Natural killer cell (primary cell): ENCODE measurements around the gene INTS7. TPM values are rescaled to one million over a fixed set of nuclear protein-coding genes. Genes with fewer than 3 reads are reported as not detected.

Source experiments
- ATAC-seq, 3 donors: fragments of 150-1000 bp in 2 of 3; fragments of 200-7000 bp in 1 of 3; cut with Tn5 transposase; 1 replicate in 1 of 3; 2 replicates in 2 of 3; pipeline ENCODE4 v1.10.0; 2021; ENCODE audit warnings: mild to moderate bottlenecking in 2 of 3, moderate library complexity in 2 of 3
- DNase-seq, 2 donors: peaks; one replicate each; pipeline versions ENCODE4 v3.0.0 to v3.0.0-alpha.2; 2013 to 2021; ENCODE audit warnings: mixed read lengths in 1 of 2
- H3K27ac ChIP-seq: one replicate; pipeline ENCODE4 v1.5.1; 2013; ENCODE audit warnings: mild to moderate bottlenecking, low read length
- H3K27me3 ChIP-seq: one replicate; pipeline ENCODE4 v1.6.1; 2013; ENCODE audit warnings: low read length; ENCODE audit not compliant: control insufficient read depth, insufficient read depth
- H3K36me3 ChIP-seq: one replicate; pipeline ENCODE4 v1.6.1; 2013; ENCODE audit warnings: low read length; ENCODE audit not compliant: control insufficient read depth, insufficient read depth
- H3K4me1 ChIP-seq: one replicate; pipeline ENCODE4 v1.6.1; 2013; ENCODE audit warnings: low read length; ENCODE audit not compliant: control insufficient read depth, insufficient read depth
- H3K4me3 ChIP-seq: one replicate; pipeline ENCODE4 v1.5.1; 2013; ENCODE audit warnings: low read length
- H3K9me3 ChIP-seq: one replicate; pipeline ENCODE4 v1.6.1; 2013; ENCODE audit warnings: low read length; ENCODE audit not compliant: control insufficient read depth, insufficient read depth
- H3K27ac Mint-ChIP-seq, 2 donors: one replicate each; pipeline ENCODE4 v1.8.0; 2022; ENCODE audit warnings: mild to moderate bottlenecking in 2 of 2, mixed read lengths in 2 of 2, moderate library complexity in 1 of 2
- H3K27me3 Mint-ChIP-seq, 2 donors: one replicate each; pipeline ENCODE4 v1.8.0; 2022; ENCODE audit warnings: low read depth in 2 of 2, mixed read lengths in 2 of 2
- H3K36me3 Mint-ChIP-seq: one replicate; pipeline ENCODE4 v1.8.0; 2022; ENCODE audit warnings: mixed read lengths
- H3K4me1 Mint-ChIP-seq, 2 donors: one replicate each; pipeline ENCODE4 v1.8.0; 2022; ENCODE audit warnings: mixed read lengths in 2 of 2
- H3K4me3 Mint-ChIP-seq: one replicate; pipeline ENCODE4 v1.8.0; 2022; ENCODE audit warnings: mild to moderate bottlenecking, moderate library complexity, mixed read lengths
- H3K9me3 Mint-ChIP-seq, 2 donors: one replicate each; pipeline ENCODE4 v1.8.0; 2022; ENCODE audit warnings: mixed read lengths in 2 of 2
- WGBS: methylation state at CpG from one replicate; pipeline ENCODE4 v1.1.7; 2013; ENCODE audit warnings: missing lambda C conversion rate; ENCODE audit not compliant: insufficient coverage; 5-methylcytosine and 5-hydroxymethylcytosine counted together
- intact Hi-C: fragments of 100-400 bp; cut with micrococcal nuclease; formaldehyde crosslinking; loops from one replicate; pipeline ENCODE4 v1.14.2; 2022
- total RNA-seq, 4 donors: library from RNA; stranded (reverse); fragments of 120-200 nt in 1 of 4; gene quantifications; one replicate each; pipeline versions ENCODE4 v1.2.3 to v1.2.4, GENCODE V29; 2013 to 2022
- TF ChIP-seq, protein P1 (sequence below): fragments of 200-600 bp; IDR thresholded peaks from one replicate; pipeline ENCODE4 v1.8.0; 2022; ENCODE audit warnings: antibody characterized with exemption

INTS7 gene
- total RNA-seq, 3 donors from 2014 or later (not counting 1 experiment from before 2014, with no cell fraction given) = 10.0 to 20.3 (median 11.0) TPM

DNA sequence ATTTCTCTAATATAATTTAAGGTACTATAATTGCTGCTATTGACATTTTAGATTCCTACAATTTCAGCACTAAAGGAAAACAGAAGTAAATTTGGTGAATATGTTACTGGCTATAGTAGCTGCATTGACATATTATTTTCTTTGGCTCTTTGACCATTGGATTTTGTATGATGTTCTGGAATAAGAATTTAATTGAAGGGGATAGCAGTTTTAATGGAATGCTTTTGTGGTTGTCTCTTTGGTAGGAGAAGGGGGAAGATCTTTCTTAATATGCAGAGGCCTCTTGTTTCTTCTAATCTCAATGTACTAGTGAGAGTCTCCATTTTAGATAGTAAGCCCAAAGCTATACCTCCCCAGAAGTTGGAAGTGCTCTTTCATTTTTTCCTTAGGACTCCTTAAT, 7.1 kb upstream of the INTS7 start:
- H3K36me3 Mint-ChIP-seq = no peaks in the 10 kb centered on the region
- no peak overlapping the region for H3K4me3 Mint-ChIP-seq
- H3K27ac ChIP-seq = no peak overlapping the region
- no peaks in the 10 kb centered on the region for H3K27me3 Mint-ChIP-seq
- no peaks in the 10 kb centered on the region for H3K4me1 ChIP-seq
- H3K9me3 ChIP-seq = no peaks in the 10 kb centered on the region
- intact Hi-C loops = no loop called here
- no peak overlapping the region for H3K4me3 ChIP-seq
- TF ChIP-seq, protein P1, sequence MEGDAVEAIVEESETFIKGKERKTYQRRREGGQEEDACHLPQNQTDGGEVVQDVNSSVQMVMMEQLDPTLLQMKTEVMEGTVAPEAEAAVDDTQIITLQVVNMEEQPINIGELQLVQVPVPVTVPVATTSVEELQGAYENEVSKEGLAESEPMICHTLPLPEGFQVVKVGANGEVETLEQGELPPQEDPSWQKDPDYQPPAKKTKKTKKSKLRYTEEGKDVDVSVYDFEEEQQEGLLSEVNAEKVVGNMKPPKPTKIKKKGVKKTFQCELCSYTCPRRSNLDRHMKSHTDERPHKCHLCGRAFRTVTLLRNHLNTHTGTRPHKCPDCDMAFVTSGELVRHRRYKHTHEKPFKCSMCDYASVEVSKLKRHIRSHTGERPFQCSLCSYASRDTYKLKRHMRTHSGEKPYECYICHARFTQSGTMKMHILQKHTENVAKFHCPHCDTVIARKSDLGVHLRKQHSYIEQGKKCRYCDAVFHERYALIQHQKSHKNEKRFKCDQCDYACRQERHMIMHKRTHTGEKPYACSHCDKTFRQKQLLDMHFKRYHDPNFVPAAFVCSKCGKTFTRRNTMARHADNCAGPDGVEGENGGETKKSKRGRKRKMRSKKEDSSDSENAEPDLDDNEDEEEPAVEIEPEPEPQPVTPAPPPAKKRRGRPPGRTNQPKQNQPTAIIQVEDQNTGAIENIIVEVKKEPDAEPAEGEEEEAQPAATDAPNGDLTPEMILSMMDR = no peak
- no peak overlapping the region for H3K27ac Mint-ChIP-seq
- DNase-seq (no peak), ATAC-seq (no peak)
- no peaks in the 10 kb centered on the region for H3K27me3 ChIP-seq
- H3K4me1 Mint-ChIP-seq = peaks cover 0 to 8% of the 10 kb centered on the region in 2 donors
- H3K9me3 Mint-ChIP-seq = no peaks in the 10 kb centered on the region
- no peaks in the 10 kb centered on the region for H3K36me3 ChIP-seq

- ATAC-seq (peak; percentile 24 to 61 (median 37)), DNase-seq (peak in 1 of 2 donors; percentile 26)
- no peaks in the 10 kb centered on the region for H3K36me3 ChIP-seq
- 46% methylated on average over 4 of the region's 5 CpGs for WGBS
- Mint-ChIP-seq H3K27ac (peak overlapping the region in 1 of 2 donors; percentile 41), H3K27me3 (no peaks in the 10 kb centered on the region), H3K4me3 (peak overlapping the region; percentile 41), H3K9me3 (no peaks in the 10 kb centered on the region), H3K36me3 (no peaks in the 10 kb centered on the region), H3K4me1 (peaks cover 7 to 23% of the 10 kb centered on the region in 2 donors)
- H3K9me3 ChIP-seq = no peaks in the 10 kb centered on the region
- H3K27me3 ChIP-seq = no peaks in the 10 kb centered on the region
- H3K4me3 ChIP-seq = no peak overlapping the region
- TF ChIP-seq, protein P1 = no peak
- no peak overlapping the region for H3K27ac ChIP-seq
- intact Hi-C loops = no loop called here
- H3K4me1 ChIP-seq = peaks cover 3% of the 10 kb centered on the region
These were observed 5.5 kb upstream of the INTS7 start for GRCh38 chr1:212040629-212041412.

DNA sequence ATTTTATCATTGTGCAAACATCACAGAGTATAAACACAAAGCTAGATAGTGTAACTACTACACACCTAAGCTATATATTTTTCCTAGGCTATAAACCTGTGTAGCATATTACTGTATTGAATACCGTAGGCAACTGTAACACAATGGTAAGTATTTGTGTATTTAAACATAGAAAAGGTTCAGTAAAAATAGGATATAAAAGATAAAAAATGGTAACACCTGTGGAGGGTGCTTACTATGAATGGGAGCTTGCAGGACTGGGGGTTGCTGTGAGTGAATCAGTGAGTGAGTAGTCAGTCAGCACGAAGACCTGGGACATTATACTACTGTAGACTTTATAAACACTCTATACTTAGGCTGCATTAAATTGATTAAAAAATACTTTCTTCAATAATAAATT, 4.3 kb upstream of the INTS7 start:
- Mint-ChIP-seq H3K36me3 (no peaks in the 10 kb centered on the region), H3K4me1 (peaks cover 17 to 35% of the 10 kb centered on the region in 2 donors), H3K4me3 (no peak overlapping the region), H3K27me3 (no peaks in the 10 kb centered on the region), H3K9me3 (no peaks in the 10 kb centered on the region), H3K27ac (no peak overlapping the region)
- Histone ChIP-seq H3K9me3 (no peaks in the 10 kb centered on the region), H3K4me3 (no peak overlapping the region), H3K27ac (no peak overlapping the region), H3K4me1 (peaks cover 6% of the 10 kb centered on the region), H3K36me3 (no peaks in the 10 kb centered on the region), H3K27me3 (no peaks in the 10 kb centered on the region)
- no peak for ATAC-seq
- TF ChIP-seq, protein P1 = no peak
- no peak for DNase-seq
- intact Hi-C loops = loop anchor here (5.0 kb wide), 1 partner anchor 462 kb away; the partner anchor contains the start of gene SLC30A1
- 88% methylated on average over 1 of the region's 2 CpGs for WGBS
